ENCODE data around the gene FSIP1.

- TF ChIP-seq CTCF (IDR thresholded peaks at IDR 0.05) (no peak), POLR2A (IDR thresholded peaks at IDR 0.05) (no peak), EP300 (IDR thresholded peaks at IDR 0.05) (no peak)
These were observed 14.7 kb downstream of the FSIP1 start for GRCh38 chr15:39767921-39768320.

All from tibial nerve (tissue), 4 donors.